Suprapubic skin (tissue), 3 donors: ENCODE results near the gene CPNE4.

Experiments
- CTCF ChIP-seq, 2 donors: fragments of 200-600 bp in 1 of 2; fragments of 450-650 bp in 1 of 2; sonication (generic) in 1 of 2; IDR thresholded peaks; one replicate each; pipeline ENCODE4 v1.5.1; 2016 to 2019; ENCODE audit warnings: antibody characterized with exemption in 2 of 2, mild to moderate bottlenecking in 1 of 2, moderate library complexity in 1 of 2
- POLR2A ChIP-seq, 2 donors: fragments of 450-650 bp; IDR thresholded peaks; one replicate each; pipeline ENCODE4 v1.6.1; 2017; ENCODE audit warnings: antibody characterized with exemption in 2 of 2, mild to moderate bottlenecking in 2 of 2, moderate library complexity in 2 of 2

DNA sequence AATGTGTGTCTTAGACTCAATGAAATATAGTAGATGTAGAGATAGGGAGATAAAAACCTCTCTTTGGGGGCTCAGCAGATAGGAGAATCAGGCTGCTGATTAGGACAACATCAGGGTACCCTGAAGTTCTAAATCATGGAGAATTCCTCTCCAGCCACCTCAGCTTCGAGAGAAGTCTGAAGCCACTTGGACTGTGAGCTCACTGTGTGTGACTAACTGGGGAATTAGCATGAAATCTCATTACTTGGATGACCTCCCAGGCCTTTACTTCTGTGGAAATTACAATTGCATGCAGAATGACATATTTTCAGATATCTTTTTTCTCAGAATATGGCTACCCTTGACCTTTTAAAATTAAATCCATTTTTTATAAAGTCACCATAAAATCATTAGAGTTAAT is 404.0 kb downstream of the CPNE4 start:
- no peak for TF ChIP-seq CTCF (IDR thresholded peaks at IDR 0.05)
- TF ChIP-seq POLR2A (IDR thresholded peaks at IDR 0.05), result no peak
